Neural cell (in vitro differentiated cells): ENCODE measurements around the gene SLC6A8. TPM values are rescaled to one million over a fixed set of nuclear protein-coding genes. Genes with fewer than 3 reads are reported as not detected.

ENCODE experiments used
- H2AFZ ChIP-seq: fragments of 200-600, 300-800 bp; sonication (generic), shearing (Covaris generic); 2 replicates; pipeline ENCODE4 v1.6.0; 2014; ENCODE audit warnings: low read depth, mild to moderate bottlenecking, antibody characterized with exemption, low read length, moderate library complexity
- H3F3A ChIP-seq: fragments of 200-600 bp; shearing (Covaris generic); 2 replicates; pipeline ENCODE4 v1.6.1; 2016; ENCODE audit warnings: mild to moderate bottlenecking, moderate library complexity, mixed read lengths, antibody characterized with exemption, low read length; ENCODE audit not compliant: insufficient read depth, poor library complexity, severe bottlenecking
- H3K27ac ChIP-seq: fragments of 200-600, 300-800 bp; sonication (generic), shearing (Covaris generic); 2 replicates; pipeline ENCODE4 v1.5.1; 2014; ENCODE audit warnings: mild to moderate bottlenecking, low read length, moderate library complexity
- H3K27me3 ChIP-seq: fragments of 300-800, 200-600 bp; sonication (generic), shearing (Covaris generic); 2 replicates; pipeline ENCODE4 v1.6.0; 2014; ENCODE audit warnings: mild to moderate bottlenecking, low read depth, low read length, moderate library complexity; ENCODE audit not compliant: insufficient read depth
- H3K36me3 ChIP-seq: fragments of 300-800, 200-600 bp; sonication (generic), shearing (Covaris generic); 2 replicates; pipeline ENCODE4 v1.5.1; 2014; ENCODE audit warnings: mild to moderate bottlenecking, antibody characterized with exemption, low read length, moderate library complexity; ENCODE audit not compliant: insufficient read depth
- H3K4me2 ChIP-seq: fragments of 300-800, 200-600 bp; sonication (generic), shearing (Covaris generic); 2 replicates; pipeline ENCODE4 v1.6.0; 2014; ENCODE audit warnings: mild to moderate bottlenecking, low read length
- H3K4me3 ChIP-seq: fragments of 300-800, 200-600 bp; sonication (generic), shearing (Covaris generic); 2 replicates; pipeline ENCODE4 v1.5.1; 2014; ENCODE audit warnings: mild to moderate bottlenecking, low read length, moderate library complexity
- H3K79me2 ChIP-seq: fragments of 200-600 bp; shearing (Covaris generic); replicated peaks from 2 replicates; pipeline ENCODE4 v1.6.0; 2014; ENCODE audit warnings: mild to moderate bottlenecking, low read length, moderate library complexity; ENCODE audit not compliant: insufficient read depth
- H3K9ac ChIP-seq: fragments of 300-800, 200-600 bp; sonication (generic), shearing (Covaris generic); 2 replicates; pipeline ENCODE4 v1.6.1; 2016; ENCODE audit warnings: mild to moderate bottlenecking, low read length, mixed read lengths
- H3K9me2 ChIP-seq: fragments of 200-600 bp; shearing (Covaris generic); 2 replicates; pipeline ENCODE4 v1.6.1; 2016; ENCODE audit warnings: mild to moderate bottlenecking, low read length, mixed read lengths; ENCODE audit not compliant: insufficient read depth
- H3K9me3 ChIP-seq: fragments of 200-600, 300-800 bp; sonication (generic), shearing (Covaris generic); 2 replicates; pipeline ENCODE4 v1.6.1; 2016; ENCODE audit warnings: mild to moderate bottlenecking, mixed run types, low read length, moderate library complexity, mixed read lengths
- H4K20me1 ChIP-seq: fragments of 200-600 bp; shearing (Covaris generic); 2 replicates; pipeline ENCODE4 v1.6.1; 2016; ENCODE audit warnings: mild to moderate bottlenecking, mixed run types; ENCODE audit not compliant: insufficient read depth
- EP300 ChIP-seq: fragments of 450-650 bp; conservative IDR thresholded peaks from 2 replicates; pipeline ENCODE4 v1.6.1; 2014; ENCODE audit warnings: antibody characterized with exemption, mild to moderate bottlenecking, moderate library complexity; ENCODE audit not compliant: poor library complexity, severe bottlenecking
- EZH2 ChIP-seq: fragments of 200-600, 300-800 bp; shearing (Covaris generic), sonication (generic); IDR thresholded peaks from 2 replicates; pipeline ENCODE4 v1.6.1; 2014; ENCODE audit warnings: antibody characterized with exemption, low read length, borderline replicate concordance, mild to moderate bottlenecking; ENCODE audit not compliant: insufficient read depth, poor library complexity, severe bottlenecking
- MXI1 ChIP-seq: fragments of 450-650 bp; conservative IDR thresholded peaks from 2 replicates; pipeline ENCODE4 v1.6.1; 2014; ENCODE audit warnings: antibody characterized with exemption, mild to moderate bottlenecking; ENCODE audit not compliant: poor library complexity, severe bottlenecking
- POLR2AphosphoS5 ChIP-seq: IDR thresholded peaks from 2 replicates; pipeline ENCODE4 v1.6.1; 2012
- RAD21 ChIP-seq: fragments of 450-650 bp; conservative IDR thresholded peaks from 2 replicates; pipeline ENCODE4 v1.6.1; 2014; ENCODE audit warnings: antibody characterized with exemption, mild to moderate bottlenecking, moderate library complexity
- SMC3 ChIP-seq: fragments of 450-650 bp; conservative IDR thresholded peaks from 2 replicates; pipeline ENCODE4 v1.6.1; 2014; ENCODE audit warnings: antibody characterized with exemption, mild to moderate bottlenecking, moderate library complexity; ENCODE audit not compliant: poor library complexity
- TAF1 ChIP-seq: IDR thresholded peaks from 2 replicates; pipeline ENCODE4 v1.6.1; 2012; ENCODE audit warnings: low read depth
- polyA plus RNA-seq: library from polyadenylated mRNA; depleted of rRNA; stranded (reverse); fragments of >200 nt; gene quantifications from 2 replicates; pipeline ENCODE4 v1.2.3, GENCODE V29; 2014
- TF ChIP-seq, protein P1 (sequence below): IDR thresholded peaks from 2 replicates; pipeline ENCODE4 v1.6.1; 2012; ENCODE audit warnings: borderline replicate concordance
- TF ChIP-seq, protein P2 (sequence below): fragments of 450-650 bp; IDR thresholded peaks from 2 replicates; pipeline ENCODE4 v1.5.1; 2014; ENCODE audit warnings: antibody characterized with exemption, mild to moderate bottlenecking, moderate library complexity; ENCODE audit not compliant: poor library complexity, severe bottlenecking

The SLC6A8 gene
- polyA plus RNA-seq, 1 donor from 2014 or later: 36.4 TPM

DNA sequence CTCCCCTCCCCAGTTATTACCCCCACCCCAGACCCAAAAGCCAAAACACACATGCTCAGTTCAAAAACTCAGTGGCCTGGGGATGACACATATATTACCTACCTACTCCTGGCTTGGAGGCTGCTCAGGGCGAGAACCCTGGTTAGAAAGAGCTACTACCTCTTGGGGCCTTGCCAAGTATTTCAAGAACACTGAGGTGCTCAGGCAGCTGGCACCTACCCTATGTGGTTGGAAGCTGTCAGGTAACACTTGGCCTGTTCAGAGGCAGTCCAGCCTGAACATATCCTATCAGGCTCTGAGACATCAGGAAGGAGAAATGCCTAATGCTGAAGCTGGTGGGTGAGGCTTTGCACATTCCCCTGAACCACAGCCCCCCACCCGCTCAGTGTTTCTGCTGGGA lies 31.5 kb downstream of the SLC6A8 start:
- no peak overlapping the region for H3K27ac ChIP-seq
- H3K79me2 ChIP-seq: peaks cover 16% of the 10 kb centered on the region
- H2AFZ ChIP-seq: no peak overlapping the region
- no peak for TF ChIP-seq EZH2
- TF ChIP-seq, protein P1, sequence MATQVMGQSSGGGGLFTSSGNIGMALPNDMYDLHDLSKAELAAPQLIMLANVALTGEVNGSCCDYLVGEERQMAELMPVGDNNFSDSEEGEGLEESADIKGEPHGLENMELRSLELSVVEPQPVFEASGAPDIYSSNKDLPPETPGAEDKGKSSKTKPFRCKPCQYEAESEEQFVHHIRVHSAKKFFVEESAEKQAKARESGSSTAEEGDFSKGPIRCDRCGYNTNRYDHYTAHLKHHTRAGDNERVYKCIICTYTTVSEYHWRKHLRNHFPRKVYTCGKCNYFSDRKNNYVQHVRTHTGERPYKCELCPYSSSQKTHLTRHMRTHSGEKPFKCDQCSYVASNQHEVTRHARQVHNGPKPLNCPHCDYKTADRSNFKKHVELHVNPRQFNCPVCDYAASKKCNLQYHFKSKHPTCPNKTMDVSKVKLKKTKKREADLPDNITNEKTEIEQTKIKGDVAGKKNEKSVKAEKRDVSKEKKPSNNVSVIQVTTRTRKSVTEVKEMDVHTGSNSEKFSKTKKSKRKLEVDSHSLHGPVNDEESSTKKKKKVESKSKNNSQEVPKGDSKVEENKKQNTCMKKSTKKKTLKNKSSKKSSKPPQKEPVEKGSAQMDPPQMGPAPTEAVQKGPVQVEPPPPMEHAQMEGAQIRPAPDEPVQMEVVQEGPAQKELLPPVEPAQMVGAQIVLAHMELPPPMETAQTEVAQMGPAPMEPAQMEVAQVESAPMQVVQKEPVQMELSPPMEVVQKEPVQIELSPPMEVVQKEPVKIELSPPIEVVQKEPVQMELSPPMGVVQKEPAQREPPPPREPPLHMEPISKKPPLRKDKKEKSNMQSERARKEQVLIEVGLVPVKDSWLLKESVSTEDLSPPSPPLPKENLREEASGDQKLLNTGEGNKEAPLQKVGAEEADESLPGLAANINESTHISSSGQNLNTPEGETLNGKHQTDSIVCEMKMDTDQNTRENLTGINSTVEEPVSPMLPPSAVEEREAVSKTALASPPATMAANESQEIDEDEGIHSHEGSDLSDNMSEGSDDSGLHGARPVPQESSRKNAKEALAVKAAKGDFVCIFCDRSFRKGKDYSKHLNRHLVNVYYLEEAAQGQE: no peak
- TF ChIP-seq, protein P2, sequence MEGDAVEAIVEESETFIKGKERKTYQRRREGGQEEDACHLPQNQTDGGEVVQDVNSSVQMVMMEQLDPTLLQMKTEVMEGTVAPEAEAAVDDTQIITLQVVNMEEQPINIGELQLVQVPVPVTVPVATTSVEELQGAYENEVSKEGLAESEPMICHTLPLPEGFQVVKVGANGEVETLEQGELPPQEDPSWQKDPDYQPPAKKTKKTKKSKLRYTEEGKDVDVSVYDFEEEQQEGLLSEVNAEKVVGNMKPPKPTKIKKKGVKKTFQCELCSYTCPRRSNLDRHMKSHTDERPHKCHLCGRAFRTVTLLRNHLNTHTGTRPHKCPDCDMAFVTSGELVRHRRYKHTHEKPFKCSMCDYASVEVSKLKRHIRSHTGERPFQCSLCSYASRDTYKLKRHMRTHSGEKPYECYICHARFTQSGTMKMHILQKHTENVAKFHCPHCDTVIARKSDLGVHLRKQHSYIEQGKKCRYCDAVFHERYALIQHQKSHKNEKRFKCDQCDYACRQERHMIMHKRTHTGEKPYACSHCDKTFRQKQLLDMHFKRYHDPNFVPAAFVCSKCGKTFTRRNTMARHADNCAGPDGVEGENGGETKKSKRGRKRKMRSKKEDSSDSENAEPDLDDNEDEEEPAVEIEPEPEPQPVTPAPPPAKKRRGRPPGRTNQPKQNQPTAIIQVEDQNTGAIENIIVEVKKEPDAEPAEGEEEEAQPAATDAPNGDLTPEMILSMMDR: no peak
- no peak for TF ChIP-seq EP300
- TF ChIP-seq MXI1: no peak
- TF ChIP-seq TAF1: no peak
- TF ChIP-seq RAD21: no peak
- TF ChIP-seq POLR2AphosphoS5: no peak
- no peak for TF ChIP-seq SMC3
- no peaks in the 10 kb centered on the region for H3K27me3 ChIP-seq
- no peaks in the 10 kb centered on the region for H3K36me3 ChIP-seq
- no peaks in the 10 kb centered on the region for H3K9me3 ChIP-seq
- no peak overlapping the region for H3K4me3 ChIP-seq
- no peaks in the 10 kb centered on the region for H4K20me1 ChIP-seq
- H3F3A ChIP-seq: no peaks in the 10 kb centered on the region
- H3K9me2 ChIP-seq: no peaks in the 10 kb centered on the region
- no peak overlapping the region for H3K4me2 ChIP-seq
- no peak overlapping the region for H3K9ac ChIP-seq

DNA sequence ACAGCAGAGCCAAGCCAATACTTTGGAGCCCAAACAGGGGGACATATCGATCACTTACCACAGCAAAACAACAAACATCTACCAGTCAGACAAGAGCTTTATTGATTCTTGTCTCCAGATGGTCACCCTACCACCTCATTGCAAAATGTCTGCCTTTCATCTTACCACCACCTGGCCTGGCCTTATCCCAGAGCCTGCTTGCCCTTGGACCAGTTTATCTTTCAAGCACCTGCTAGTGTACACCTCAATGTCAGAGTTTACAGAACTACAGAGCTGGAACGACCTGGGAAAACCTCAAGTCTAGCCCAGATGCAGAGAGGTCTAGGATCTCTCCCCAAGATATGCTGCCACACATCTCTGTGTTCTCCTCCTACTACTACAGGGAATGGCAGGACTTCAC lies 32.0 kb downstream of the SLC6A8 start:
- Histone ChIP-seq H3K9ac (no peak overlapping the region), H4K20me1 (no peaks in the 10 kb centered on the region), H3F3A (no peaks in the 10 kb centered on the region), H3K4me3 (no peak overlapping the region), H3K9me2 (no peaks in the 10 kb centered on the region), H3K9me3 (no peaks in the 10 kb centered on the region), H3K4me2 (no peak overlapping the region), H3K27me3 (no peaks in the 10 kb centered on the region), H2AFZ (no peak overlapping the region), H3K36me3 (no peaks in the 10 kb centered on the region), H3K27ac (no peak overlapping the region), H3K79me2 (peaks cover 16% of the 10 kb centered on the region)
- TF ChIP-seq MXI1 (no peak), SMC3 (no peak), EP300 (no peak), EZH2 (no peak), POLR2AphosphoS5 (no peak)
- TF ChIP-seq, protein P2: no peak
